Endothelial cell of umbilical vein (primary cell): ENCODE results near the gene TBC1D9B. TPM values are rescaled to one million over a fixed set of nuclear protein-coding genes. Genes with fewer than 3 reads are reported as not detected.

Experiments used
- BruUV-seq: library from RNA; stranded (reverse); fragments of 400-500 nt; replicated peaks from 2 replicates; lab custom pipeline; 2021; lab: Mats Ljungman, UMichigan
- CTCF ChIA-PET: fragments of 300-600, 350-600 bp; sonication (Branson Sonifier 250); formaldehyde crosslinking; loops from one replicate; lab custom pipeline; 2021; ENCODE audit warnings: antibody characterized with exemption, inconsistent platforms; lab: Charles Lee
- POLR2A ChIA-PET: fragments of 300-600, 350-600 bp; sonication (Branson Sonifier 250); formaldehyde crosslinking; loops from one replicate; lab custom pipeline; 2021; ENCODE audit warnings: antibody characterized with exemption, inconsistent platforms; lab: Charles Lee
- DNase-seq: peaks from one replicate; pipeline ENCODE4 v3.0.0-alpha.2; 2011; ENCODE audit warnings: low read depth, low spot score
- FAIRE-seq: peaks from 2 replicates; lab custom pipeline; 2011; peaks lifted over from hg19 to GRCh38; lab: Jason Lieb, UNC
- H2AFZ ChIP-seq: 2 replicates; pipeline ENCODE4 v1.6.0; 2012; ENCODE audit warnings: low read depth, low read length, control low read depth, inconsistent platforms
- H3K27ac ChIP-seq: 2 replicates; pipeline ENCODE4 v1.5.1; 2011; ENCODE audit warnings: low read depth, mild to moderate bottlenecking, control low read depth, low read length, moderate library complexity; ENCODE audit not compliant: insufficient read depth
- H3K27me3 ChIP-seq, 2 experiments: 2 replicates each; pipeline versions ENCODE4 v1.6.0 to v1.6.1; 2011; ENCODE audit warnings: low read length in 2 of 2, mixed read lengths in 1 of 2; ENCODE audit not compliant: control insufficient read depth in 2 of 2, insufficient read depth in 2 of 2
- H3K36me3 ChIP-seq, 2 experiments: 2 replicates in 1 of 2; 3 replicates in 1 of 2; pipeline ENCODE4 v1.5.1; 2011; ENCODE audit warnings: low read length in 2 of 2, mild to moderate bottlenecking in 1 of 2, moderate library complexity in 1 of 2; ENCODE audit not compliant: control insufficient read depth in 2 of 2, insufficient read depth in 2 of 2; ENCODE audit errors: extremely low read depth in 1 of 2
- H3K4me1 ChIP-seq: 3 replicates; pipeline ENCODE4 v1.5.1; 2011; ENCODE audit warnings: mild to moderate bottlenecking, low read length; ENCODE audit not compliant: control insufficient read depth, insufficient read depth; ENCODE audit errors: extremely low read depth
- H3K4me2 ChIP-seq: 2 replicates; pipeline ENCODE4 v1.6.1; 2011; ENCODE audit warnings: low read length, control low read depth, mixed read lengths; ENCODE audit not compliant: insufficient read depth
- H3K4me3 ChIP-seq, 3 experiments: fragments of 200-600 bp in 1 of 3; sonication (generic), shearing (Covaris generic) in 1 of 3; replicated peaks in 1 of 3; 2 replicates each; pipeline ENCODE4 v1.5.1; 2011 to 2016; ENCODE audit warnings: control low read depth in 3 of 3, low read length in 3 of 3, mild to moderate bottlenecking in 2 of 3, inconsistent platforms in 1 of 3, low read depth in 1 of 3, moderate library complexity in 1 of 3; ENCODE audit not compliant: insufficient read depth in 1 of 3
- H3K79me2 ChIP-seq: 2 replicates; pipeline ENCODE4 v1.6.0; 2012; ENCODE audit warnings: low read length, inconsistent platforms; ENCODE audit not compliant: control insufficient read depth, insufficient read depth
- H3K9ac ChIP-seq: replicated peaks from 2 replicates; pipeline ENCODE3; 2011; ENCODE audit warnings: low read length, control low read depth; ENCODE audit not compliant: insufficient read depth; ENCODE audit errors: extremely low read depth
- H3K9me1 ChIP-seq: replicated peaks from 3 replicates; pipeline ENCODE4 v1.6.0; 2011; ENCODE audit warnings: mild to moderate bottlenecking, low read length; ENCODE audit not compliant: control insufficient read depth, insufficient read depth; ENCODE audit errors: extremely low read depth
- H3K9me3 ChIP-seq: replicated peaks from 2 replicates; pipeline ENCODE4 v1.5.1; 2012; ENCODE audit warnings: low read length, inconsistent platforms; ENCODE audit not compliant: control insufficient read depth, insufficient read depth
- H4K20me1 ChIP-seq: replicated peaks from 2 replicates; pipeline ENCODE3; 2011; ENCODE audit warnings: mild to moderate bottlenecking, low read length; ENCODE audit not compliant: control insufficient read depth, insufficient read depth; ENCODE audit errors: extremely low read depth
- FOS ChIP-seq: IDR thresholded peaks from 2 replicates; pipeline ENCODE4 v1.6.1; 2011; ENCODE audit warnings: mild to moderate bottlenecking, low read length, moderate library complexity, borderline replicate concordance; ENCODE audit not compliant: insufficient read depth
- GATA2 ChIP-seq: IDR thresholded peaks from 2 replicates; pipeline ENCODE4 v1.7.0; 2011; ENCODE audit warnings: low read depth, mild to moderate bottlenecking, moderate library complexity, mixed read lengths, low read length; ENCODE audit not compliant: insufficient read length, insufficient read depth
- JUN ChIP-seq: IDR thresholded peaks from 2 replicates; pipeline ENCODE4 v1.6.1; 2011; ENCODE audit warnings: borderline replicate concordance, low read depth; ENCODE audit not compliant: insufficient read length, insufficient read depth
- MYC ChIP-seq: IDR thresholded peaks from one replicate; pipeline ENCODE4 v1.6.1; 2011; ENCODE audit warnings: mild to moderate bottlenecking, low read depth, low read length
- POLR2A ChIP-seq: IDR thresholded peaks from 2 replicates; pipeline ENCODE4 v1.6.1; 2012; ENCODE audit warnings: low read depth, mild to moderate bottlenecking, control low read depth, low read length
- POLR2AphosphoS5 ChIP-seq: IDR thresholded peaks from 2 replicates; pipeline ENCODE4 v1.6.1; 2012; ENCODE audit warnings: low read depth, mild to moderate bottlenecking, control low read depth, low read length, moderate library complexity; ENCODE audit not compliant: insufficient read depth
- dilution Hi-C: fragments of 300-500 bp; cut with MboI; formaldehyde crosslinking; loops from one replicate; pipeline ENCODE4 v1.15.0; 2019; ENCODE audit warnings: low sequenced_read_pairs; ENCODE audit not compliant: extremely low pct_ligation_motif_present
- intact Hi-C: fragments of 100-400 bp; cut with micrococcal nuclease; formaldehyde crosslinking; loops from one replicate; pipeline ENCODE4 v1.10.0; 2022
- polyA plus RNA-seq, 4 experiments: library from polyadenylated mRNA; depleted of rRNA in 3 of 4; stranded (reverse) in 3 of 4; unstranded in 1 of 4; fragments of >200 nt; gene quantifications; 2 replicates each; pipeline versions ENCODE4 v1.2.1 to v1.2.3, GENCODE V29; 2011 to 2012; ENCODE audit warnings: missing spikeins in 1 of 4
- total RNA-seq: library from RNA; stranded (reverse); gene quantifications from 2 replicates; pipeline ENCODE4 v1.2.3, GENCODE V29; 2021
- TF ChIP-seq, protein P1 (sequence below), 2 donors: IDR thresholded peaks; 1 replicate in 1 of 2; 2 replicates in 1 of 2; pipeline ENCODE4 v1.5.1; 2011; ENCODE audit warnings: low read length in 2 of 2, mild to moderate bottlenecking in 2 of 2, moderate library complexity in 2 of 2, control low read depth in 1 of 2, inconsistent platforms in 1 of 2, low read depth in 1 of 2; ENCODE audit not compliant: insufficient read depth in 1 of 2; ENCODE audit errors: extremely low read depth in 1 of 2

Gene TBC1D9B
- total and polyA plus RNA-seq, 2 donors (not counting 3 experiments of a cell fraction or from before 2014, with no cell fraction given) = 82.8 to 150 TPM

DNA sequence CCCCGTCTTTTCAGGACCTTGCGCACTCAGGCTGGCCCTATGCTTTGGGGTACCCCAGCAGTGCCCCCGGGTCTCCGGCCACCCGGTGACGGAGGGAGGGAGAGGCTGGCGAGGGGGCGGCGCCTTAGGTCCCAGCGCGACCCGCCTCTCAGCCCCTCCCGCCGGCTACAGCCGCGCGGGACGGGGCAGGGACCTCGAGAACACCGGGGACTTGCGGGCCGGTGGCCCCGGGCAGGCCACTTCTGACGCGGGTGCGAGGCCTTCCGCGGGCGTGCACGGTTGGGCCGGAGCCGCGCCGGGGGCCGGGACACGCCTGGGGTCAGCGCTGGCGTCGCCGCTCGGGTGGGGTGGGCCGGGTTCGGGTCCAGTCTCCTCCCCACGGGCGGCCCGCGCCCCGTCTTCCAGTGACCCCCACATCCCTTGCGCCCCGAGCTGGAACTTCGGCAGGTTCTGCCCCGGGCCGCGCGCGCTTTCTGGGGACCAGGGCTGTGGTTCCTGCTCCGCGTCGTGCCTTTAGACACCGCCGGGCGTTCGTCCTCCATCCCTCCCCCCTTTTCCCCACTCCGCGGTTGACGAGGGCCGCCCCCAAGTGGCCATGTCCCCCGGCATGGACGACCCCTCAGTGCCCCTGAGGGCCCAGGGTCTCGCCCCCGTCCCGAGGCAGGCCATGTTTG is 90.8 kb downstream of the TBC1D9B start:
- Histone ChIP-seq H3K79me2 (peaks cover 14% of the 10 kb centered on the region), H3K9ac (peak overlapping the region; percentile 35), H3K4me1 (peaks cover 24% of the 10 kb centered on the region), H2AFZ (peak overlapping the region; percentile 49), H3K4me2 (peak overlapping the region; percentile 8), H3K9me1 (no peaks in the 10 kb centered on the region), H3K4me3 (peak overlapping the region in 2 of 3 experiments; percentile 18 to 42), H3K27me3 (no peaks in the 10 kb centered on the region), H3K36me3 (peaks cover 0 to 4% of the 10 kb centered on the region in 2 experiments), H3K27ac (peak overlapping the region; percentile 20), H4K20me1 (peaks cover 1% of the 10 kb centered on the region), H3K9me3 (no peaks in the 10 kb centered on the region)
- dilution Hi-C loops = no loop called here
- intact Hi-C loops = loop anchor here (5.0 kb wide), 1 partner anchor 195 kb away; the partner anchor contains the start of gene HNRNPH1
- no peak for DNase-seq
- CTCF ChIA-PET = interaction anchor here (1.8 kb wide), 1 partner anchor 15 kb away, joined by 5 read pairs; no protein-coding TSS in a partner anchor
- FAIRE-seq = peak; percentile 40
- no TSS peak for BruUV-seq
- no peak for TF ChIP-seq MYC
- TF ChIP-seq JUN = no peak
- TF ChIP-seq FOS = no peak
- TF ChIP-seq, protein P1, sequence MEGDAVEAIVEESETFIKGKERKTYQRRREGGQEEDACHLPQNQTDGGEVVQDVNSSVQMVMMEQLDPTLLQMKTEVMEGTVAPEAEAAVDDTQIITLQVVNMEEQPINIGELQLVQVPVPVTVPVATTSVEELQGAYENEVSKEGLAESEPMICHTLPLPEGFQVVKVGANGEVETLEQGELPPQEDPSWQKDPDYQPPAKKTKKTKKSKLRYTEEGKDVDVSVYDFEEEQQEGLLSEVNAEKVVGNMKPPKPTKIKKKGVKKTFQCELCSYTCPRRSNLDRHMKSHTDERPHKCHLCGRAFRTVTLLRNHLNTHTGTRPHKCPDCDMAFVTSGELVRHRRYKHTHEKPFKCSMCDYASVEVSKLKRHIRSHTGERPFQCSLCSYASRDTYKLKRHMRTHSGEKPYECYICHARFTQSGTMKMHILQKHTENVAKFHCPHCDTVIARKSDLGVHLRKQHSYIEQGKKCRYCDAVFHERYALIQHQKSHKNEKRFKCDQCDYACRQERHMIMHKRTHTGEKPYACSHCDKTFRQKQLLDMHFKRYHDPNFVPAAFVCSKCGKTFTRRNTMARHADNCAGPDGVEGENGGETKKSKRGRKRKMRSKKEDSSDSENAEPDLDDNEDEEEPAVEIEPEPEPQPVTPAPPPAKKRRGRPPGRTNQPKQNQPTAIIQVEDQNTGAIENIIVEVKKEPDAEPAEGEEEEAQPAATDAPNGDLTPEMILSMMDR (IDR thresholded peaks at IDR 0.05; ENCODE audit: extremely low read depth in 1 of 2, insufficient read depth in 1 of 2, low read depth in 1 of 2, low read length in 2 of 2) = peak in 1 of 2 donors; percentile 10
- no peak for TF ChIP-seq GATA2
- TF ChIP-seq POLR2AphosphoS5 = no peak
- no peak for TF ChIP-seq POLR2A
- POLR2A ChIA-PET = no interaction called here
